K562 (cell line): ENCODE measurements around the gene VPS37D. TPM values are rescaled to one million over a fixed set of nuclear protein-coding genes. Genes with fewer than 3 reads are reported as not detected.
A peak's percentile ranks its signal among the peaks of the same experiment; 100 is the strongest.

Experiments
- MAZ ChIP-seq, 2 experiments: fragments of 450-650 bp in 1 of 2; sonication (generic) in 1 of 2; formaldehyde crosslinking; IDR thresholded peaks in 1 of 2; conservative IDR thresholded peaks in 1 of 2; 2 replicates each; pipeline versions ENCODE4 v1.4.0 to v1.5.0; 2020; ENCODE audit warnings: mild to moderate bottlenecking in 1 of 2, missing genetic modification reagents in 1 of 2
- PYGO2 ChIP-seq: fragments of 450-650 bp; IDR thresholded peaks from 2 replicates; pipeline ENCODE4 v1.6.1; 2016; ENCODE audit warnings: mild to moderate bottlenecking, missing genetic modification characterization, moderate library complexity, missing compliant biosample characterization
- ZNF407 ChIP-seq: fragments of 450-650 bp; IDR thresholded peaks from 2 replicates; pipeline ENCODE4 v1.6.1; 2016; ENCODE audit warnings: low read depth
- polyA plus RNA-seq, 8 experiments: library from polyadenylated mRNA; depleted of rRNA in 4 of 8; stranded (reverse) in 5 of 8; unstranded in 3 of 8; fragments of >200 nt; fragmentation: Nextera tagmentation in 2 of 8; fragmentation: Illumina TruSeq in 1 of 8; extraction: Ambion mirVana in 2 of 8; extraction: Trizol in 1 of 8; gene quantifications; 2 replicates each; pipeline versions ENCODE4 v1.2.1 to v1.2.3, GENCODE V29; 2011 to 2014; ENCODE audit warnings: inconsistent platforms in 1 of 8, missing spikeins in 1 of 8
- total RNA-seq, 7 experiments: library from RNA; depleted of rRNA in 6 of 7; stranded (reverse); fragments of >200 nt in 6 of 7; fragmentation: Illumina TruSeq in 2 of 7; extraction: Trizol in 2 of 7; gene quantifications; 2 replicates each; pipeline versions ENCODE4 v1.2.1 to v1.2.3, GENCODE V29; 2011 to 2021; ENCODE audit warnings: low replicate concordance in 1 of 7
- TF ChIP-seq, protein P1 (sequence below), 2 experiments: fragments of 450-650 bp; IDR thresholded peaks; 2 replicates each; pipeline ENCODE4 v1.6.1; 2016; ENCODE audit warnings: mild to moderate bottlenecking in 2 of 2, borderline replicate concordance in 1 of 2, low read depth in 1 of 2, moderate library complexity in 1 of 2

The VPS37D gene
- total and polyA plus RNA-seq, 9 of the 15 experiments (the other 6 are each of a cell fraction or from before 2014, with no cell fraction given), result 0.25 to 2.3 (median 1.0) TPM; not detected in 3

DNA sequence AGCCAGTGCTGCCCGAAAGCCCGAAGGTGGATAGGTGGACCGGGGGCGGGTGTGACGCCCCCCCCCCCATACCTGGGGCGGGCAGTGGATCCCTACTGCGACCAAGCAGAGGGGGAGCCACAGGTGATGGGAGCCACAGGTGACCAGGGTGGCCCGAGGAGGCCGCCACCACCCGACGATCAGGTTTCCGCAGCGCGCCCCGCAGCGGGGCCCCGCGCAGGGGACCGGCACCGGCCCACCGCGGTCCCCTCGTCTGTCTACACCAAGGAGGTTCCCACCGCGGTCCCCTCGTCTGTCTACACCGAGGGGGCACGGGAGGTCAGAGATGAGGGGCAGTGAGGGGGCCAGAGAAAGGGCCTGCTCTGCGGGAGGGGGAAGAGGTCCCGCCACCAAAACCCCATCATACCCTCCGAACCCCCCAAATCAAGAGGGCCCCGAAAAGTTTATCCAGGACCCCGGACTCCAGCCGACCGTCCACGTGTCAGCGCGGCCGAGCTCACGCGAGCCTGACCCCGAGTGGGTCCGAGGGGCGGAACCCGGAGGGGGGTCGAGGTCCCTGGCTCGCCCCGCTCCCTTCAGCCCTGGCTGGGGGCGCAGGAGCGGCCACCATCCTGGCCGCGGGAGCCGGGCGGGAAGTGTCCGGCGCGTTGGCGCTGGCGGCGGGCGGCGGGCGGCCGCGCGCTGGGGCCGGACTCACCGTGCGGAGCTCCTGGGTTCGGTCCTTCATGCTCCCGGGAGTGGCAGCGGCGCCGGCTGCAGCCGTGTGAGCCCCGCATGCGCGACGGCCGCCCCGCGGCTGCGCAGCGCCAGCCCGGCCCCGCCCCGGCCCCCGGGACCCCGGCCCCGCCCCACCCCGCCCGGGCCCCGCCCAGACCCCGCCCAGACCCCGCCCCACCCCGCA is 51.5 kb downstream of the VPS37D start, which contains the start of gene STX1A (continued):
- TF ChIP-seq, protein P1, sequence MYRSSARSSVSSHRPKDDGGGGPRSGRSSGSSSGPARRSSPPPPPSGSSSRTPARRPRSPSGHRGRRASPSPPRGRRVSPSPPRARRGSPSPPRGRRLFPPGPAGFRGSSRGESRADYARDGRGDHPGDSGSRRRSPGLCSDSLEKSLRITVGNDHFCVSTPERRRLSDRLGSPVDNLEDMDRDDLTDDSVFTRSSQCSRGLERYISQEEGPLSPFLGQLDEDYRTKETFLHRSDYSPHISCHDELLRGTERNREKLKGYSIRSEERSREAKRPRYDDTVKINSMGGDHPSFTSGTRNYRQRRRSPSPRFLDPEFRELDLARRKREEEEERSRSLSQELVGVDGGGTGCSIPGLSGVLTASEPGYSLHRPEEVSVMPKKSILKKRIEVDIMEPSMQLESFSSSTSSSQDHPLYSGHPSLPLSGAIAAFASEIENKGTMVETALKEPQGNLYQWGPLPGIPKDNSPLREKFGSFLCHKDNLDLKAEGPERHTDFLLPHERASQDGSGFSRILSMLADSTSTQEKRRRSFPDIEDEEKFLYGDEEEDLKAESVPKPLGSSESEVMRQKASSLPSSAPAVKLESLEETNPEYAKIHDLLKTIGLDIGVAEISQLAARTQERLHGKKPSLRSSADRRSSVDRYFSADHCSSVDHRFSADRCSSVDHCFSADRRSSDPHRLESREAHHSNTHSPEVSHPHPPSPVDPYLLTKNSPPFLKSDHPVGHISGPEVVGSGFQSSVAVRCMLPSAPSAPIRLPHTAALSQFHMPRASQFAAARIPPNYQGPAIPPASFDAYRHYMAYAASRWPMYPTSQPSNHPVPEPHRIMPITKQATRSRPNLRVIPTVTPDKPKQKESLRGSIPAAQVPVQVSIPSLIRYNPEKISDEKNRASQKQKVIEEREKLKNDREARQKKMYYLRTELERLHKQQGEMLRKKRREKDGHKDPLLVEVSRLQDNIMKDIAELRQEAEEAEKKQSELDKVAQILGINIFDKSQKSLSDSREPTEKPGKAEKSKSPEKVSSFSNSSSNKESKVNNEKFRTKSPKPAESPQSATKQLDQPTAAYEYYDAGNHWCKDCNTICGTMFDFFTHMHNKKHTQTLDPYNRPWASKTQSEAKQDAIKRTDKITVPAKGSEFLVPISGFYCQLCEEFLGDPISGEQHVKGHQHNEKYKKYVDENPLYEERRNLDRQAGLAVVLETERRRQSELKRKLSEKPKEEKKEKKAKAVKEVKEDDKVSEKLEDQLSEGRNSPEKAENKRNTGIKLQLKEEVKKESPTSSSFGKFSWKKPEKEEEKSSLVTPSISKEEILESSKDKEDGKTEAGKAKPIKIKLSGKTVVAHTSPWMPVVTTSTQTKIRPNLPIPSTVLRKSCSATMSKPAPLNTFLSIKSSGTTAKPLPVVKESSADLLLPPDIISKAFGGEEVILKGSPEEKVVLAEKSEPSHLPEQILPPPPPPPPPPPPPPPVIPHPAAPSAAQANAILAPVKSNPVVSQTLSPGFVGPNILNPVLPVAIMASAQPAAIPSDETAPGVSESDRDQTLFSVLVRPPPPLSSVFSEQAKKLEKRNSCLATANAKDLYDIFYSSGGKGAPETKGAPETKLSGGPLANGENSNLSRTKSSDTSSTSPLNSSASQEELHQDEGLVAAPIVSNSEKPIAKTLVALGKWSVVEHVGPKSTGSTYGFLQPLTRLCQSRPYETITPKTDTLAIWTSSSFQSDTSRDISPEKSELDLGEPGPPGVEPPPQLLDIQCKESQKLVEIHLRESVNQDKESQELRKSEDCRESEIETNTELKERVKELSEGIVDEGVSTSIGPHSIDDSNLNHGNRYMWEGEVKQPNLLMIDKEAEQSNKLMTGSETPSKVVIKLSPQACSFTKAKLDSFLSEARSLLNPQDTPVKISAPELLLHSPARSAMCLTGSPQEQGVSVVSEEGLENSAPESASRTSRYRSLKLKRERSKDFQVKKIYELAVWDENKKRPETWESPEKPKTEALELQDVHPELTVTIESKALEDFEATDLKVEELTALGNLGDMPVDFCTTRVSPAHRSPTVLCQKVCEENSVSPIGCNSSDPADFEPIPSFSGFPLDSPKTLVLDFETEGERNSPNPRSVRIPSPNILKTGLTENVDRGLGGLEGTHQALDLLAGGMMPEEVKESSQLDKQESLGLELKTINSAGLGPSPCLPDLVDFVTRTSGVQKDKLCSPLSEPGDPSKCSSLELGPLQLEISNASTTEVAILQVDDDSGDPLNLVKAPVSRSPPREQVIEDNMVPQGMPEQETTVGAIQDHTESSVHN (IDR thresholded peaks at IDR 0.05; ENCODE audit: borderline replicate concordance in 1 of 2, low read depth in 1 of 2), result no peak
- TF ChIP-seq PYGO2 (tag) (no peak), ZNF407 (no peak), MAZ (CRISPR knock-in tag; conservative IDR thresholded peaks at IDR 0.05 in 1 of 2, IDR thresholded peaks at IDR 0.05 in 1 of 2) (peak in 1 of 2 experiments; percentile 37; a peak in 1 of 4 replicates)
